Limb (tissue), 2 donors: ENCODE results near the gene BCAS4.
"Not testable (repeated sequence)": the region's sequence is repeated elsewhere in the genome, so short reads cannot be mapped to it uniquely, and the experiment has no call there.

ENCODE experiments used
- DNase-seq, 2 donors: peaks; one replicate each; pipeline ENCODE4 v3.0.0-alpha.2; 2016; ENCODE audit errors: extremely low spot score in 2 of 2

BCAS4 gene

GRCh38 chr20:50799176-50799889 lies 4.5 kb downstream of the BCAS4 start:
- DNase-seq, result no peak

- DNase-seq, result no peak
These were observed 5.2 kb downstream of the BCAS4 start for GRCh38 chr20:50799890-50800550.

- not testable (repeated sequence) for DNase-seq
These were observed 6.3 kb downstream of the BCAS4 start for GRCh38 chr20:50800986-50801746.

GRCh38 chr20:50801747-50802125 lies 6.9 kb downstream of the BCAS4 start:
- DNase-seq, result no peak

GRCh38 chr20:50802289-50802688 lies 7.4 kb downstream of the BCAS4 start:
- DNase-seq, result no peak

- DNase-seq, result no peak
These were observed 9.8 kb downstream of the BCAS4 start for GRCh38 chr20:50804437-50805348.

GRCh38 chr20:50805349-50805684 lies 10.5 kb downstream of the BCAS4 start:
- DNase-seq, result no peak

GRCh38 chr20:50806126-50806768 lies 11.4 kb downstream of the BCAS4 start:
- DNase-seq, result no peak

GRCh38 chr20:50810063-50810462 lies 15.2 kb downstream of the BCAS4 start:
- no peak for DNase-seq

- no peak for DNase-seq
These were observed 16.0 kb downstream of the BCAS4 start for GRCh38 chr20:50810842-50811241.

- DNase-seq, result no peak
These were observed 18.3 kb downstream of the BCAS4 start for GRCh38 chr20:50813101-50813643.

- DNase-seq, result no peak
These were observed 18.9 kb downstream of the BCAS4 start for GRCh38 chr20:50813801-50814200.

- no peak for DNase-seq
These were observed 19.7 kb downstream of the BCAS4 start for GRCh38 chr20:50814438-50815161.

GRCh38 chr20:50815162-50815989 lies 20.5 kb downstream of the BCAS4 start:
- no peak for DNase-seq

- DNase-seq, result no peak
These were observed 22.9 kb downstream of the BCAS4 start for GRCh38 chr20:50817776-50818172.

- no peak for DNase-seq
These were observed 24.5 kb downstream of the BCAS4 start for GRCh38 chr20:50819349-50819748.

- no peak for DNase-seq
These were observed 25.8 kb downstream of the BCAS4 start for GRCh38 chr20:50820515-50821256.

- no peak for DNase-seq
These were observed 26.5 kb downstream of the BCAS4 start for GRCh38 chr20:50821257-50821921.
